CD4-positive, alpha-beta T cell treated with Interferon gamma for 1 hour (primary cell): ENCODE results near the gene PID1.

Source experiments
- DNase-seq: peaks from one replicate; pipeline ENCODE4 v3.0.0-alpha.2; 2020

Gene PID1

DNA sequence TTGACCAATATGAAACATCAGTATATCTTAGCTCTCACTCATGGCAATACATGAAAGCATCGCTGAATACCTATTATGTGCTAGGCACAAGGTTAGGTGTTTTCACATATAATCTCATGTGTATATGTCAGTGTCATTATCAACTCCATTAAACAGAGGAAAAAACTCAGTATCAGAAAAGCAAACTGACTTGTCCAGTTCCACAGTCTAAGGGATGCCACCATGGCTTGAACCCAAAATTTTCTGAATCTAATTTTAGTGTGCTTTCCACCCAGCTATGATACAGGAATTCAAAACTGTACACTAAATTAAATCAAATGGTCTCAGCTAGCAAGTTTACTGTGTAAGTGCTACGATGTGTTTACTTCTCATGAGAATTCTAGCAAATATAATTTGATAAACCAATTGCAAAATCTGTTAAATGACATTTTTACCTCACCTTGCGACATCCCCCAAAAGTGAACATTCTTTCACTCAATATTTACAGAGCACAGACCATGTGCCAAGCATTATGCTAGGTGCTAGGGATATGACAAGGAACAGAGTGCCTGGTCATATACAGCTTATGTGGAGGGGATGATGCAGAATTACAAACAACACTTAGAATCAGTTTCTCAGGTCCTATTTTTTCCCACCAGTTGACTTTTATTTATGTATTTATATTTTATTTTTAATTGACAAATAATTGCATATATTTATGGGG is 211.6 kb downstream of the PID1 start:
- DNase-seq, result no peak

DNA sequence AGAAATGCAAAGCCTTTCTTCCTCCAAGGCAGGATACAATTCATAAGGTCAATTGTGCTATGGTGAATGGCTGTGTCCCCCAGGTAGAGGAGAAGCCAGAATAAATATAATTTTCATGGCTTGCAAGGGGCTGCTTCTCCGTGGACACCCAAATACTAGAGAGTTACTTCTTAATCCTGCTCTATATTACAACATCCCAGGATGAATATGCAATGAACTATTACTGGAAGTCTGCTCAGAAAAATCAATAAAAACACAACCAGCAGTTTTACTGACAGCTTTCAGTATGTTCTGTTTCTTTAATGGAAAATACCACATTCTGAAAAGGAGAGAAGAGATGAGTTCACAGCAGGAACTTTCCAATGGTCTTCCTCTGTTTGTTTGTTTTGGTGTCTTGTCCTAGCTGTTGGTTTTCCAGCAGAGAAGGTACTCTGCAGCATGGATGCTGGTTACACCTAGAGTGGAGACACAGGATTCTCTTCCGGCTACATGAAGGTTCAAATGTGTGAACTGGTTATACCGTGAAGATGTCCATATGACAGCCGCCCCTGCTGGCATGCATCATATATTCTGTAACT is 213.0 kb downstream of the PID1 start:
- DNase-seq, result no peak

DNA sequence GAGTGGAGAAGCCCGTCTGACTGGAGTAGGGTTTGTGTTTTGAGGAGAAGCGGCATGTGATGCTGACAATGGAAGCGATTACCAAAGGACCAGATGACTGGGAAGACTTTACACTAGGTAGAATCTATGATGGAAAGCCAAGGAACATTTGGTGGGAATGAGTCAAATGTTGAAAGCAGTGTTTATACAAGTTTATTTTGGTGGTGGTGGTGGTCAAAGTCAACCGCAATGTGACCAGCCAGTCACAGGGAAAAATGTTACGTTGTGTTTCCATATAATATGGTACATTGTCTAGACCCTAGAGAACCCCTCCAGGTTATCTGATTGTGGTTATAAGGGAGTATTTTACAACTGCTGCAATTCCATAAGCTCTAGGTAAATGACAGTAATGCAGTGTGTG is 216.8 kb downstream of the PID1 start:
- no peak for DNase-seq

DNA sequence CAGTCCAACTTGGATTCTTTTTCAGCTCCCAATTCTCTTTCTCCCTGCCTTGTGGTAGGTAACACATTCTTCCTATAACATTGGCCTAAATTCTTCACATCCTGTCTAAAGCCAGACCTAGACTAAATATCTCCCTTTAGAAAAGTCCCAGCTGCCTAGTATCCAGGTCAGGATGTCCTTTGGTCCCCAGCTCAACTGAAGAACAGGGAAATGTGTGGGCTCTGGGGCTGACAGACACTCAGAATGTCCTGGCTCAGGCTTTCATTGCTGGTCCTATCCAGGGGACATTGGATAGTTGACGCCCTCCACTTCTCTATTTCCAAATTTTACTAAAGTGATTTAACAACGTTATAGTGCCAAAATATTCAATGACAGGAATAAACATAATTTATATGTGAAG is 219.3 kb downstream of the PID1 start:
- DNase-seq, result no peak

DNA sequence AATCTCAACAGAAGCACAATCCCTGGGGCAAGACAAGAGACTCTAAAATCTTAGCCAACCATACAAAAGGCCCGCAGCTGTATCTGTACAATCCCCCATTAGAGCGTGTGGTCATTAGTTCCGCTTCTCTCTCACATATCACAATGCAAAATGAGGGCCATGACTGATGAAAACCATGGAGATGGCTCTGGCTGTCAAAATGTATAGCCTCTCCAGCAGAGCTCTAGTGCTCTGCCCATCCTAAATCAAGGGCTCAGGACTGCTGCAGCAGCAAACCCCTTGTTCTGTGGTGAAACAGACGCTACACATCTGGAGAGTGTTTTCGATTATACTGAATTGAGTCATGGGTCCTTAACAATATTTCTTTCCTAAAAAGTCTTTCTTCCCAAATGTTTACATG is 221.0 kb downstream of the PID1 start:
- no peak for DNase-seq

DNA sequence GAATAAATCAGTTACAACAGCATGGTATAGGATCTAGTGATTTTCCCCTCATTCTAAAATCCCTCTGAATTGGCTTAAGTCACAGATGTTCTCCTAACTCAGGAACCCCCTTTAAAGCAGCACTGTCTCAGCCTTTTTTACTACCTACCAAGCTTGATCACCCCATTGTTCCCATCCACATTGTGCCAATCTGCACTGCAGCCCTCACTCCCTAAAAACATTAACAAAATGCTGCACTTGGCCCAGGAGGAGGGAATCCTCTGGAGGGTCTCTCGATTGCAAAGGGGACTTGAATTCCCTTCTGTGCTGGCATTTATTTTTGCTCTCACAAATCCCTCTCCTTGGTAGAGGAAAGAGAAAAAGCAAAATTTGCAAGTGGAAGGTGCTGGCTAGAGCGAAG is 223.0 kb downstream of the PID1 start:
- no peak for DNase-seq

DNA sequence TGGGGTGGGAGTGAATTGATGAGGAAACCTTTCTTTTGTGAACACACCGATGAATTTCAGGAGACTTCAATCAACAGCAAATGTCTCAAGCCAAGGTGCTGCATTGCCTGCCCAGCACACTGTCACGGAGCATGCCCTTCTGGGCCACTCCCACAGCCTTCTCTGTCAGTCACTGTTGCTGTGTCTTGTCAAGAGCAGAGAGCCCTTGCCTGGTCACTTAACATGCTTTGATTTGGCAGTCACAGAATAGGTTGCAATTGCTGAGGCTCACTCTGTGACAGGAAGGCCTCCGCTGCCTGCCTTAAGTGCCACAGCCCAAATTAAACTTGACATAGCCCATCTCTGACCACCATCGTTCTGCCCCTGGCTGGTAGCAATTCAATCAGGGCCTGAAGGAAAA is 225.4 kb downstream of the PID1 start:
- DNase-seq, result no peak

DNA sequence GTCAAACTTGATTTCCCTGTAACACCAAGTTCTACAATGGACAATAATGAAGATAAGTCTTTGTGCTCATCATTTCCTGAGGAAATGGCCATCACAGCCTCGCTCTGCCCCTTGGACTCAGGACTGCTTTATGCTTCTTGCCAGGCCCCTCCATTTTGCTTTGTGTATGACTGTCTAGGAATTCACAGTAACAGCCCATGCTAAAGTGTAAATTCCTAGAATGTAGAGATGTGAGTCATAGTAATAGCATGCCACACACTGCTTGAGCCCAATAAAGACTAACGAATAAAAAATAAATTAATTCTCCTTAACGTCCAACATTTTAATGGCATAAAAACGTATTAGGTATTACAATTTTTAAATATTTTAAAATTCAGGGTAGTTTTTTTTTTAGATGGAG is 226.5 kb downstream of the PID1 start:
- no peak for DNase-seq

DNA sequence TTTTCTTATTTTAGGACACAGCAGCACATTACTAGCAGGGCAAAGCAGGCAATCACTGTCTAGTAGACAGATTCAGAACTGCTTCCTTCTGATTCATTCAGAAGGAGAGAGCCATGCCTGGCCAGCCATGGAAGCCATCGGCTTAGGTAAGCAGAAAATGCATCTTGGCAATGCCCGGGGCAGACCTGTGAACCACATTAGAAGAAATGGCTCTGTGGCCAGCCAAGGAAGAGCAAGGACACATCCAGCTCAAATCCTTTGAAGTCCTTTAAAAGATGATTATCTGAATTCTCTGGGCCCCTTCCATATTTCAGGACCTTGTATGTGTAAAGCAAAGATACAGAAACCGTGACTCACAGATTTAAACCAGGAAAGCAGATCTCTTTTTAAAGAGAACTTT is 227.4 kb downstream of the PID1 start:
- no peak for DNase-seq

DNA sequence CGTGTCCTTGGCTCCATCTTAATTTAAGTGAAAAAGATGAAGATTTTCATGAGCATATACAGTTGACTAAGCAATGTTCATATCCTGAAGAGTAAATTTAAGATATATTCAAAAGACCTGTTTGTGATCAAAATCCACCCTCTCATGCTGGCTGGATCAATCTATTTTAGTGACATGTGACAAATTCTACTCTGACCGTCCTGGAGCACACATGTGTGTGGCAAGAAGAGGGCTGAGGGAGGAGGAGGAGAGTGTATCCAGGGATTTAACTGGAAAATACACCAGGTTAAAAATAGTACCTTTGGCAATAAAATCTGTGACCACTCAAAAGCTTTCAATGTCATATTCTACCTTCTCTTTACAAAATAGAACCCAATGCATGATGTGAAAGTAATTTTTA is 228.7 kb downstream of the PID1 start:
- no peak for DNase-seq

DNA sequence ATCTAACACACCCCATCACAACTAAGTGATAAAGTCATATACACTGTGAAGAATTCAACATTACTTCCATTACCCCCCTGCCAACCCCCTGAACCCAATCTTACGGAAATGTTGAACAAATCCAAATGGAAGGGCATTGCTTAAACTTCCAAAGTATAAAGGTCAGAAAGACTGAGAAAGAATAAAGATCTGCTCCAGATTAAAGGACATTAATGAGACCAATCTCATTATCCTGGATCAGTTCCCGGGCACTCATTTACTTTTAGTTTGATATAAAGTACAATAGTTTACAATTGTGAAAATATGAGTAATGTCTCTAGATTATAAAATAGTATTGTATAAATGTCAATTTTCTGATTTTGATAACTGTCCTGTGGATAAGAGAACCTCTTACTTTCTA is 229.4 kb downstream of the PID1 start:
- DNase-seq, result no peak

DNA sequence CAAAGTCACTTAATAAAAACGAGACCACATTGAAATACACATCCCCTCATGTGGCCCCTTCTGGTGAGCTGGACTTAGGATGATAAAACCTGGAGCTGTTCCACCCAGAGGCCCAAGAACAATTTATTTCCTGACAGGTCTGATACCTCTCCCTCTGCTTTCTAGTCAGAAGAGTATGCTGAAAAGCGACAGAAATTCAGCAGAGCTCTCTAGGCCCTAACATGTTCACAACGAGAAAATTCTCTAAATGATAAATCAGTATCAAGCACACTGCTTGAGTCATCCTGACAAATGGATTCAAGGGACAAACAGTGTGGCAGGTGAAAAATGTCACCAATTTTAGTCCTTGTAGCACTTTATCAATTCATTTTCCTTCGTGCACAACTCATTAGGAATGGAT is 233.5 kb downstream of the PID1 start:
- DNase-seq, result no peak

DNA sequence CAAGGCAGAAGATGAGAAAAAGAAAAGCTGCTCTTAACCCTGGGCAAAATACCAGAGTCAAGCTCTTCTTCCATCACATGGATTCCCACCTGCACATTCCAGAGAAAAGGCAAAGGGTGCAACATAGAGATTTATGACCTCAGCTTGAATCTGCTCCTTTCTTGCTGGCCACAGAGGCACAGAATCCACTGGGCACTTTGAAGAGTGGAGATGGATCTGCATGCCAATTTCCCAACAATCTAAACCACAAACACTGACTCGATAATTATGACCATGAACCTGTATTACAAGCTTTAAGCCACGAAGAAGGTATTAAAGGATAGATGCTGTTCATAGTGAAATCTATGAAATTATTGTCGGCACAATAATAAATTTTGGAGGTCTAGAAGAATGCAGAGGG is 237.3 kb downstream of the PID1 start:
- no peak for DNase-seq

DNA sequence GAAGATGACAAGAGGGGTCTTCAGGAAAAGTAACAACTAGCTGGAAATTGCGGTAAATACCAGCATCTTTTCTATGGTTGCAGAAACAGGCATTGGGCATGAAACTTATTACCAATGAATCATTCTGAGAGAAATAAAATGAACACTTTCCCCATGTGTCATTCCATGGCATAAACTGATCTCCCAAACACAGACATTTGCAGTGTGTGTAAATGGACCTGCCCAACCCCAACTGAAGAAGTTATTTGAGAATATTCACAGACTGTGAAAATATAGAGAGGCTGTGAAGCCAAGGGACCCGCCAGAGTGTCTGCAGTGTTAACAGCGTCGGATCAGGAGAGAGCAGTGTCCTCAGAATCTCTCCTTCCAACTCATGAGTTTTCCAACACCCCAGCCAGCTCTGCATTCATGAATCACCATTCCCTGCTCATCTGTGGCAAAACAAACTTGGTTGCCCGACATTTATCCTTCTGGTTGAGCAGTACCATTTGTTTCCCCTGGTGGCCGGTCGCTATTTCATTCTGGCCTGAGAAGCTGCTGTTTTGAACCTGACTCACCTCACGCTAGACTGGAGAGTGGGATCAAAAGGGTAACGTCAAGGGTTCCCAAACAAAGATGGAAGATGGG is 238.4 kb downstream of the PID1 start:
- DNase-seq, result no peak

DNA sequence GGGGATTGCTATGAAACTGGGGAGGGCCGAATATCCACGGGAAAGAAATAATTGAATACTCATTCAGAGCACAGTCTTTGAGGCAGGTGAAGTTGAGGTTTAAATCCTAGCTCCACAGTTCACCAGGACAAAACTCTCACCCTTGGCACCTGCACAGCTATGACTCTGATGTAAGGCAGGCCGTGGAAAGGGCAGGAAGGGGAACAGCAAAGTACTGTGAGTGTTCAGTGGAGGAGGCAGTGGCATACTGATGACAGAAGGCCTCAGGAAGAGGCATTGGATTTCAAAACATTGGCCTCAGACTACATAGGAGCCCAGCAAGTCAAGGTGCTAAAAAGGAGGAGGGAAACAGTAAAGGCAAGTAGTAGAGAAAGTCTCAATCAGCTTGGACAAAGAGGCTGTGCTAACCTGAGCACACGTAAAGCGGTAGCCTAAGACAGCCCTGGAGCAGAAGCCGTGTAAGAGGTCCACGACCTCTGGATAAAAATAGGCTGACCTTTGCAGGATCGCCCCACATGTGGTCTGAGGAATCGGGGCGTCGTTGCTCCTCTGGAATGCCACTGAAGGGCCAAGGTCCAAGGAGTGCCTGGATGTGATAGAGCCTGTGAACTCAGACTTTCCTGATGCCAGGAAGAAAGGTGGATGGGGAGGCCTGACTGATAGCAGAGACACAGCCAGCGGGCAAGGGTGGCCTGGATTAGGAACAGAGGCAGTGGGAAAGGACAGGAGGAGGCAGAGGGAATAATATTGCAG is 243.6 kb downstream of the PID1 start:
- no peak for DNase-seq

DNA sequence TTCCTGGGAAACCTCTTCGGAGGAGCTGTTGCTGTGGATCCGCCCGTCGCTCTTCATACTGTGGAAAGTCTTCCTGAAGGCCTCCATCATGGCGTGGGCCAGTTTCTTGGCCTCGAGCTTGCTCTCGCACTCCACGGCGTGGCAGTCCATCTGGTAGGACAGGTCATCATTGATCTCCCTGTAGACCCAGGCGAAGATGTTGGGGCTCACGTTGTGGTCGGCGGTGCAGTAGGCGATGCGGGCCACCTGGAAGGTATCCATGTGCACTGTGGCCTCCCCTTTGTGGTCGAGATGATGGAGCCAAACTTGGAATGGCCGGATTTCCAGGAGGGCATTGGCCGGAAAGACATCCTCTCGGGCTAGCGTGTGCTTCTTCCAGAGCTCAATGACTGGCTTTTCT is 245.4 kb downstream of the PID1 start:
- no peak for DNase-seq

DNA sequence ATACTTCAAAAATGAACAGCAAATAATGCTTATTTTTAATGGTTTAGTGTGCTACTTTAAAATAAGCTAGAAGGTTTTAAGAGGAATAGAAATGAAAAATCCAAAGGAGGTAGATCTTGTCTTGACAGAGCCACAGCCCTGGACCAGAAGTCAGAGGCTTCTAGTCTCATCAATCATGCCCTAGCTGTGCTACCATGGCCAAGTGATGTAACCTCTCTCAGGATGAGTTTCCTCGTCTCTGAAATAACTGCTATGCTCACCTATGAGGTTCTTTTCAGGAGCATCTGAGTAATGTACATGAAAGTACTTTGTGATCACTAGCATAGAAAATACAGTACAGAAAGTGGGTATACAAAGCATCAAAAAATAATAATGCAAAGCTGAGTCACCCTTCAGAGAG is 248.4 kb downstream of the PID1 start:
- no peak for DNase-seq

DNA sequence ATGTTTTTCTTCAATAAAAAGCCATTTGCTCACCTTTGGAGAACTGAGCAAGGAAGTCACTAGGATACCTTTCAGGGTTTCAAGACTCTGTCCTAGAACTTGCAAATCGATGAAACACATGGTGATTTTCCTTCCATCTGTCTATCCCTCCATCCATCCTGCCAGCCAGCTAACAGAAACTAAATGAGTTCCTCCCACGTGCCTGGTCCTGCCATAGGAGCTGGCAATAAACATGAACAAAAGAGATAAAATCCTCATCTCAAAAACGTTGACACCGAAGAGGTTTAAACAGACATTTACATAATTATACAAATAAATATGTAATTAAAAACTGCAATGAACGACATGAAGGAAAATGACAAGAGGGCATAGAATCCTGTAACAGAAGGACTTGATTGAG is 249.0 kb downstream of the PID1 start:
- no peak for DNase-seq

DNA sequence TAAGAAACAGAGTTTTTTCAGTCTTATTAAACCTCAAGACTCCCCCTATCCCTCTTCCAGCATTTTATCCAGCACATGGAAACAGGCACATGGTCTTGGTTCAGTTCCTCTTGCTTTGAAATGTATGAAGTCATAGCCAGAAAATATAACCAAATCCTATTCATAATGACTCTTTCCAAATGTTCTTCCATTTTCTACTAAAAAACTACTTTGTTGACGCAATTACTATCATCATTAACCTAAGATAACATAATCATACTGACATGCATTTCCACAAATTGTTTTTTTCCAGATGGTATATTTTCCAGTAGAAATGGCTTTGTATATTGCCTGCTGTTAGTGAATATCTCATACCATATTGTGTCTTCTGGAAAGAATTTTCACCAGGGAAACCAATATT is 261.3 kb downstream of the PID1 start:
- no peak for DNase-seq

DNA sequence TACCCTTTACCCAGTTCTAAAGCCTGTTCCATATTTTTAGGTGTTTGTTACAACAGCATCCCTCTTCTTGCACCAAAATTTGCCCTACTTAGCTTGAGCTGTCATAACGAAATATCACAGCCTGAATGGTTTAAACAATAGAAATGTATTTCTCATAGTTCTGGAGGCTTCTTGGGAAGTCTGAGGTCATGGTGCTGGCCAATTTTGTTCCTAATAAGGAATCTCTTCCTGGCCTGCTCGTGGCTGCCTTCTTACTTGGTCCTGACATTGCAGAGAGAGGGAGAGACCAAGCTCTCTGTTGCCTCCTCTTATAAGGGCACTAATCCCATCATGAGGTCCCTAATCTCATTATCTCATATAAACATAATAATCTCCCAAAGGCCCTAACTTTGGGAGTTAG is 267.8 kb downstream of the PID1 start:
- no peak for DNase-seq

DNA sequence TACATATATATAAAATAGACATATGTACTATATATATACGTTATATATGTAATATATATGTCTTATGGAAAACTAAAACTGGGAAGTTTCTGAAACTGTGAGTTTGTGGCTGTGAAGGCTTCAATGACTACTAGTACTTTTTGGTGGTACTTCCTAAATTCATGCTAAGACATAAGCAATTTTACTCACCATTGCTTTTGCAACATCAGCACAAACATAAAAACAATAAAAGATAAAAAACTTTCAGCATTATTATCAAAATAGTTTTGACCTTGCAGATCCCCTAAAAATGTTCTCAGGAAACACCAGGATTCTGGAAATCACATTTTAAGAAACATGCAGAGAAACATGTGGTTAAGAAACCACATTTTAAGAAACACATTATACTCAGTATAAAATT is 269.9 kb downstream of the PID1 start:
- no peak for DNase-seq

DNA sequence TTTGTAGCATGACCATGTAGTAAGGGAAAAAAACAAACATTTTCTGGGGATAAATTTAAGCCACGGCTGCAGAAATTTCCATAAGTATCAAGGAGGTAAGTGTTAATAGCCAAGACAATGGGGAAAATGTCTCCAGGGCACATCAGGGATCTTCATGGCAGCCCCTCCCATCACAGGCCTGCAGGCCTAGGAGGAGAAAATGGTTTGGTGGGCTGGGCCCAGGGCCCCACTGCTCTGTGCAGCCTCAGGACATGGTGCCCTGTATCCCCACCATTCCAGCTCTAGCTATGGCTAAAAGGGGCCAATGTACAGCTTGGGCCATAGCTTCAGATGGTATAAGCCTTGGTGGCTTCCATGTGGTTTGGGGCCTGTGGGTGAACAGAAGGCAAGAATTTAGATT is 271.8 kb downstream of the PID1 start:
- no peak for DNase-seq

DNA sequence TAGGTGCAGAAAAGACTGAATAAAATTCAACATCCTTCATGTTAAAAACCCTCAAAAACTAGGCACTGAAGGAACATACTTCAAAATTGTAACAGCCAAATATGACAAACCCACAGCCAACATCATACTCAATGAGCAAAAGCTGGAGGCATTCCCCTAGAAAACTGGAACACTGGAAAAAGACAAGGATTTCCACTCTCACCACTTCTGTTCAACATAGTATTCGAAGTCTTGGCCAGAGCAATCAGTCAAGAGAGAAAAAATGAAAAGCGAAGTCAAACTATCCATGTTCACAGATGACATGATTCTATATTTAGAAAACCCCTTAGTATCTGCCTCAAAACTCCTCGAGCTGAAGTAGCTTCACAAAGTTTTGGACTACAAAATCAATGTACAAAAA is 282.3 kb downstream of the PID1 start:
- DNase-seq, result no peak
